Measurements from ENCODE around the gene ADM2. TPM values are rescaled to one million over a fixed set of nuclear protein-coding genes. Genes with fewer than 3 reads are reported as not detected.

The ADM2 gene
- total and polyA plus RNA-seq, 2 of the 13 experiments (the other 11 are each of a cell fraction or from before 2014, with no cell fraction given) = 1.2 to 3.0 TPM

GRCh38 chr22:50481440-50482106, at the start of gene ADM2 (continued):
- TF ChIP-seq ZNF549 (CRISPR knock-in tag; IDR thresholded peaks at IDR 0.05) (no peak), MED8 (CRISPR knock-in tag; IDR thresholded peaks at IDR 0.05; ENCODE audit: insufficient replicate concordance) (no peak), CENPT (CRISPR knock-in tag; IDR thresholded peaks at IDR 0.05; ENCODE audit: low read depth) (no peak), SRSF9 (IDR thresholded peaks at IDR 0.05; ENCODE audit: borderline replicate concordance, insufficient read depth, low read depth, low read length, poor library complexity, severe bottlenecking) (no peak), GZF1 (CRISPR knock-in tag; IDR thresholded peaks at IDR 0.05) (0 out of 2 replicates have a peak, but pooled peaks have one; percentile 26), ZNF576 (CRISPR knock-in tag; IDR thresholded peaks at IDR 0.05) (no peak), YEATS4 (CRISPR knock-in tag; IDR thresholded peaks at IDR 0.05; ENCODE audit: borderline replicate concordance) (peak; percentile 64), ZNF557 (CRISPR knock-in tag; IDR thresholded peaks at IDR 0.05) (no peak), ZSCAN20 (CRISPR knock-in tag; IDR thresholded peaks at IDR 0.05; ENCODE audit: borderline replicate concordance) (no peak), ASH2L (IDR thresholded peaks at IDR 0.05; ENCODE audit: insufficient read length, low read depth, low read length) (no peak), ETS1 (CRISPR knock-in tag; IDR thresholded peaks at IDR 0.05) (no peak), ZFP1 (CRISPR knock-in tag; IDR thresholded peaks at IDR 0.05) (no peak), NFATC3 (CRISPR knock-in tag; IDR thresholded peaks at IDR 0.05) (no peak), HNRNPK (IDR thresholded peaks at IDR 0.05; ENCODE audit: low read depth, low read length, poor library complexity, severe bottlenecking) (peak; percentile 15), HMGXB3 (CRISPR knock-in tag; IDR thresholded peaks at IDR 0.05; ENCODE audit: borderline replicate concordance) (no peak), GTF3A (CRISPR knock-in tag; conservative IDR thresholded peaks at IDR 0.05) (no peak), ZNF720 (CRISPR knock-in tag; IDR thresholded peaks at IDR 0.05) (no peak), ARNT (IDR thresholded peaks at IDR 0.05) (no peak), SMAD9 (CRISPR knock-in tag; IDR thresholded peaks at IDR 0.05) (no peak), TCF7L2 (IDR thresholded peaks at IDR 0.05; ENCODE audit: low read depth, low read length) (no peak), ZNF644 (CRISPR knock-in tag; IDR thresholded peaks at IDR 0.05; ENCODE audit: low read depth) (no peak), MLLT10 (CRISPR knock-in tag; IDR thresholded peaks at IDR 0.05) (no peak), TMF1 (CRISPR knock-in tag; IDR thresholded peaks at IDR 0.05; ENCODE audit: low read depth) (no peak), ZNF451 (CRISPR knock-in tag; IDR thresholded peaks at IDR 0.05) (no peak), CREM (IDR thresholded peaks at IDR 0.05) (no peak), CREM (CRISPR knock-in tag; IDR thresholded peaks at IDR 0.05) (no peak)

Data from HepG2 (cell line).